GM12865 (cell line): Measurements from ENCODE around the gene GDF7.
A peak's percentile ranks its signal among the peaks of the same experiment; 100 is the strongest.

ENCODE experiments used
- DNase-seq: peaks from one replicate; pipeline ENCODE4 v3.0.0; 2010; ENCODE audit warnings: low read depth
- H3K4me3 ChIP-seq: 2 replicates; pipeline ENCODE4 v1.5.1; 2011; ENCODE audit warnings: mild to moderate bottlenecking, low read depth, low read length, control low read depth
- CTCF ChIP-seq: IDR thresholded peaks from 2 replicates; pipeline ENCODE4 v1.5.1; 2011; ENCODE audit warnings: low read length, control low read depth, low read depth, inconsistent platforms; ENCODE audit not compliant: insufficient read depth; ENCODE audit errors: missing control alignments

Gene GDF7

GRCh38 chr2:20653695-20654534 is 13.0 kb upstream of the GDF7 start:
- no peak for TF ChIP-seq CTCF

GRCh38 chr2:20654535-20654813 is 12.5 kb upstream of the GDF7 start:
- no peak for TF ChIP-seq CTCF
- no peak for DNase-seq
- H3K4me3 ChIP-seq: no peak overlapping the region

More at GRCh38 chr2:20653695-20654534, 13.0 kb upstream of the GDF7 start:
- DNase-seq: no peak
- no peak overlapping the region for H3K4me3 ChIP-seq

GRCh38 chr2:20656561-20656960 is 10.4 kb upstream of the GDF7 start:
- TF ChIP-seq CTCF: no peak

GRCh38 chr2:20657522-20658235 is 9.3 kb upstream of the GDF7 start:
- DNase-seq: no peak
- H3K4me3 ChIP-seq: no peak overlapping the region
- TF ChIP-seq CTCF: no peak

More at GRCh38 chr2:20656561-20656960, 10.4 kb upstream of the GDF7 start:
- H3K4me3 ChIP-seq: no peak overlapping the region
- DNase-seq: no peak

GRCh38 chr2:20660506-20661420 is 6.2 kb upstream of the GDF7 start:
- no peak for TF ChIP-seq CTCF
- H3K4me3 ChIP-seq: no peak overlapping the region
- DNase-seq: no peak

GRCh38 chr2:20661421-20662307 is 5.3 kb upstream of the GDF7 start:
- TF ChIP-seq CTCF: peak; percentile 97
- peak; percentile 81 for DNase-seq
- no peak overlapping the region for H3K4me3 ChIP-seq
